WTC11 (cell line): ENCODE results near the gene USP13. TPM values are rescaled to one million over a fixed set of nuclear protein-coding genes. Genes with fewer than 3 reads are reported as not detected.
A peak's percentile ranks its signal among the peaks of the same experiment; 100 is the strongest.

Experiments
- ATAC-seq: fragments of 200-7000 bp; cut with Tn5 transposase; 2 replicates; pipeline ENCODE4 v1.10.0; 2021; ENCODE audit warnings: mild to moderate bottlenecking, moderate library complexity
- CTCF ChIA-PET: fragments of 300-600 bp; sonication (Branson Sonifier 250); formaldehyde crosslinking; loops from one replicate; lab custom pipeline; 2021; ENCODE audit warnings: antibody characterized with exemption; lab: Charles Lee
- POLR2A ChIA-PET: fragments of 350-600 bp; sonication (Branson Sonifier 250); formaldehyde crosslinking; loops from one replicate; lab custom pipeline; 2021; ENCODE audit warnings: antibody characterized with exemption; lab: Charles Lee
- DNase-seq: peaks from one replicate; pipeline ENCODE4 v3.0.0; 2021; ENCODE audit warnings: low spot score
- H3K27ac Mint-ChIP-seq: 2 replicates; pipeline ENCODE4 v1.8.0; 2021; ENCODE audit warnings: mixed read lengths
- H3K27me3 Mint-ChIP-seq: 2 replicates; pipeline ENCODE4 v1.8.0; 2021; ENCODE audit warnings: low read depth, mild to moderate bottlenecking, moderate library complexity, mixed read lengths
- H3K36me3 Mint-ChIP-seq: 2 replicates; pipeline ENCODE4 v1.8.0; 2021; ENCODE audit warnings: mixed read lengths
- H3K4me1 Mint-ChIP-seq: 2 replicates; pipeline ENCODE4 v1.8.0; 2022; ENCODE audit warnings: mixed read lengths
- H3K4me3 Mint-ChIP-seq: 2 replicates; pipeline ENCODE4 v1.8.0; 2021; ENCODE audit warnings: mild to moderate bottlenecking, moderate library complexity, mixed read lengths
- H3K9me3 Mint-ChIP-seq: 2 replicates; pipeline ENCODE4 v1.8.0; 2021; ENCODE audit warnings: mixed read lengths
- CREB1 ChIP-seq: sonication (generic); formaldehyde crosslinking; IDR thresholded peaks from 2 replicates; pipeline ENCODE4 v1.8.0; 2023; ENCODE audit warnings: mild to moderate bottlenecking, missing genetic modification reagents
- FOXP1 ChIP-seq: sonication (generic); formaldehyde crosslinking; IDR thresholded peaks from 2 replicates; pipeline ENCODE4 v1.8.0; 2022; ENCODE audit warnings: missing genetic modification reagents, mild to moderate bottlenecking, moderate library complexity, borderline replicate concordance
- RELA ChIP-seq: sonication (generic); formaldehyde crosslinking; IDR thresholded peaks from 2 replicates; pipeline ENCODE4 v1.8.1; 2022; ENCODE audit warnings: missing genetic modification reagents, mild to moderate bottlenecking, borderline replicate concordance
- total RNA-seq: library from RNA; stranded (reverse); gene quantifications from 3 replicates; pipeline ENCODE4 v1.2.3, GENCODE V29; 2021
- TF ChIP-seq, protein P1 (sequence below): fragments of 250-450 bp; sonication (Bioruptor Pico); conservative IDR thresholded peaks from 2 replicates; pipeline ENCODE4 v1.9.0; 2021; ENCODE audit warnings: mild to moderate bottlenecking
- TF ChIP-seq, protein P2 (sequence below): fragments of 250-450 bp; sonication (Bioruptor Pico); IDR thresholded peaks from 2 replicates; pipeline ENCODE4 v1.9.0; 2021; ENCODE audit warnings: moderate library complexity, mild to moderate bottlenecking, inconsistent platforms, borderline replicate concordance
- TF ChIP-seq, protein P3 (sequence below): sonication (generic); formaldehyde crosslinking; IDR thresholded peaks from 2 replicates; pipeline ENCODE4 v1.8.0; 2023; ENCODE audit warnings: missing genetic modification reagents, mild to moderate bottlenecking, borderline replicate concordance
- TF ChIP-seq, protein P4 (sequence below): sonication (generic); formaldehyde crosslinking; IDR thresholded peaks from 2 replicates; pipeline ENCODE4 v1.8.1; 2022; ENCODE audit warnings: mild to moderate bottlenecking, moderate library complexity, missing genetic modification reagents

The USP13 gene
- total RNA-seq, 1 experiment from 2014 or later = 26.8 TPM

DNA sequence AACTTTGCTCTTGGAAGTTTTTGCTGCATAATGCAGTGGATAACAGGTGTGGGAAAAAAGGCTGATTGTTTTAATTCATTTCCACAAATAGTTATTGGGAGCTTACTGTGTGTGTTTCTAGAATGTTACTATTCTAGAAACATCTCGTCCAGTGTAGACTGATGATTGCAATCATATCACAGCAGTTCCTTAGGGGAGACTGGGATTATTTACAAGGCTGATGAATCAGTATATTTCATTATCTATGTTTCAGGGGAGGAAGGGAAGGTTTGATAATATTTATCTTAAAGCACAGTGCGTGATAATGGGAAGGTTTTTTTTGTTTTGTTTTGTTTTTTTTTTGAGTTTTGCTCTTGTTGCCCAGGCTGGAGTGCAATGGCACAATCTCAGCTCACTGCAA is 2.4 kb downstream of the USP13 start (continued):
- TF ChIP-seq, protein P1, sequence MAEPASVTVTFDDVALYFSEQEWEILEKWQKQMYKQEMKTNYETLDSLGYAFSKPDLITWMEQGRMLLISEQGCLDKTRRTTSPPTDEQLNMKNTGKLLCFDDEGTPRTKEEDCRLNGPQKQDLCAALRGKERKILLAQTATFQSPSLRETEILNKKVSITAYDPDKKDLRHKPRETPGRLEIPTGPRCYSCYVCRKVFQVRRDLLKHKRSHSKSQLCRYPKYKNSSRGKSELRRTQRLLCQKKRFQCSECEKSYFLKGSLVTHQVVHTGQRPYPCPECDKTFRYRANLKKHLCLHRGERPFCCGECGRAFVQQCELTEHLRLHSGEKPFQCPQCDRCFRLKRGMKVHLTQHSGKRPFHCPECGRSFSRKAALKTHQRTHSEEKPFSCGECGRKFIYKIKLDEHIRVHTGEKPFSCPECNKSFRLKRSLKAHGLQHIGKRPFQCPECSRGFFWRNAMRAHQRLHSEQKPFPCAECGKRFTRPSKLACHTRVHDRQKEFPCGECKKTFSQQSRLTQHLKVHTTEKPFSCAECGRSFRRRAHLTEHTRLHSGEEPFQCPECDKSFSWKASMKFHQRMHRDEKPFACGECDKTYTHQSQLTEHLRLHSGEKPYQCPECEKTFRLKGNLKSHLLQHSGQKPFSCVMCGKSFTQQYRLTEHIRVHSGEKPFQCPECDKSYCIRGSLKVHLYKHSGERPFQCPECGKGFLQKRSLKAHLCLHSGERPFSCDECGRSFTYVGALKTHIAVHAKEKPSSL (CRISPR knock-in tag) = no peak

DNA sequence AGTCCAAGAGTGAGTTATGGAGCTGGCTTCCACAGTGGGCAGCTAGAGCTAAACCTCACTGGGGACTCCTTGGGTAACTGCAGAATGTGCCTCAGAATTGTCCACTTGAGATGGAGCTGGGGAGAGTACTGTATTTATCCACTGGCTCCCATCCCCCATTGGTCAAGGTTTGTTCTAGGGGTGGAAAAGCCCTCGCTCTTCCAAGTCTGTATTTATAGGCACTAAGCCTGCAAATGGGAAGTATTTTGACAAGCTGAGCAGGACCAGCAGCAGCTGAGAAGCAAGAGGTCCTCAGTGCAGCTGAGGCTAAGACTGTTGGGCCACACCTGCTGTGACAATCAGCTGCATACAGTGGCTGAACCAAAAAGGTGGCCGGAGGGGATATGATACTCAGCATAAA is 5.8 kb downstream of the USP13 start:
- Mint-ChIP-seq H3K27ac (0 out of 2 replicates have a peak overlapping the region, but pooled peaks have one; percentile 55), H3K4me3 (no peak overlapping the region), H3K27me3 (no peaks in the 10 kb centered on the region), H3K4me1 (peaks cover 47% of the 10 kb centered on the region), H3K9me3 (no peaks in the 10 kb centered on the region), H3K36me3 (peaks cover 14% of the 10 kb centered on the region)
- POLR2A ChIA-PET = no interaction called here
- CTCF ChIA-PET = interaction anchor here (1.2 to 2.7 kb wide), 2 partner anchors 9 to 109 kb away, joined by 4 to 21 read pairs; no protein-coding TSS in a partner anchor
- TF ChIP-seq RELA = no peak
- ATAC-seq (no peak), DNase-seq (no peak)

DNA sequence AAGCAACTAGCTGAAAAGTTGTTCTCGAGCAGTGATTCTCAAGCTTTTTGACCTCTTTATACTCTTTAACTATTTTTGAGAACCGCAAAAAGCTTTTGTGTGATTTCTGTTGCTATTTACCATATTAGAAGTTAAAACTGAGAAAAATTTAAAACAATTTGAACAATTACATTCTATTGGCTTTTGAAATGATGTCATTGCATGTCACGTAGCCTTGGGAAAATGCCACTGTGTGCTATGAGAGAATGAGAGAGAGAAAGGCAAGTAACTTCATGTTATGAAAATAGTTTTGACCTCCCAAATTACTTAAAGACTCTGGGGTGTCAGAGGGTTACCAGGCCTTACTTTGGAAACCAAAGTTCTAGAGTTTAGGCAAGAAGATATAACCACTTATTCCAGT is 8.0 kb downstream of the USP13 start:
- ChIA-PET CTCF (interaction anchor here (1.1 to 2.6 kb wide), 2 partner anchors 11 to 107 kb away, joined by 3 to 28 read pairs; no protein-coding TSS in a partner anchor), POLR2A (no interaction called here)
- Mint-ChIP-seq H3K36me3 (peaks cover 9% of the 10 kb centered on the region), H3K4me3 (no peak overlapping the region), H3K9me3 (no peaks in the 10 kb centered on the region), H3K27ac (no peak overlapping the region), H3K27me3 (no peaks in the 10 kb centered on the region), H3K4me1 (peaks cover 41% of the 10 kb centered on the region)
- DNase-seq (no peak), ATAC-seq (no peak)
- TF ChIP-seq, protein P2, sequence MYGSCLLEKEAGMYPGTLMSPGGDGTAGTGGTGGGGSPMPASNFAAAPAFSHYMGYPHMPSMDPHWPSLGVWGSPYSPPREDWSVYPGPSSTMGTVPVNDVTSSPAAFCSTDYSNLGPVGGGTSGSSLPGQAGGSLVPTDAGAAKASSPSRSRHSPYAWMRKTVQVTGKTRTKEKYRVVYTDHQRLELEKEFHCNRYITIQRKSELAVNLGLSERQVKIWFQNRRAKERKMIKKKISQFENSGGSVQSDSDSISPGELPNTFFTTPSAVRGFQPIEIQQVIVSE (CRISPR knock-in tag) = no peak
- no peak for TF ChIP-seq CREB1
- TF ChIP-seq, protein P3, sequence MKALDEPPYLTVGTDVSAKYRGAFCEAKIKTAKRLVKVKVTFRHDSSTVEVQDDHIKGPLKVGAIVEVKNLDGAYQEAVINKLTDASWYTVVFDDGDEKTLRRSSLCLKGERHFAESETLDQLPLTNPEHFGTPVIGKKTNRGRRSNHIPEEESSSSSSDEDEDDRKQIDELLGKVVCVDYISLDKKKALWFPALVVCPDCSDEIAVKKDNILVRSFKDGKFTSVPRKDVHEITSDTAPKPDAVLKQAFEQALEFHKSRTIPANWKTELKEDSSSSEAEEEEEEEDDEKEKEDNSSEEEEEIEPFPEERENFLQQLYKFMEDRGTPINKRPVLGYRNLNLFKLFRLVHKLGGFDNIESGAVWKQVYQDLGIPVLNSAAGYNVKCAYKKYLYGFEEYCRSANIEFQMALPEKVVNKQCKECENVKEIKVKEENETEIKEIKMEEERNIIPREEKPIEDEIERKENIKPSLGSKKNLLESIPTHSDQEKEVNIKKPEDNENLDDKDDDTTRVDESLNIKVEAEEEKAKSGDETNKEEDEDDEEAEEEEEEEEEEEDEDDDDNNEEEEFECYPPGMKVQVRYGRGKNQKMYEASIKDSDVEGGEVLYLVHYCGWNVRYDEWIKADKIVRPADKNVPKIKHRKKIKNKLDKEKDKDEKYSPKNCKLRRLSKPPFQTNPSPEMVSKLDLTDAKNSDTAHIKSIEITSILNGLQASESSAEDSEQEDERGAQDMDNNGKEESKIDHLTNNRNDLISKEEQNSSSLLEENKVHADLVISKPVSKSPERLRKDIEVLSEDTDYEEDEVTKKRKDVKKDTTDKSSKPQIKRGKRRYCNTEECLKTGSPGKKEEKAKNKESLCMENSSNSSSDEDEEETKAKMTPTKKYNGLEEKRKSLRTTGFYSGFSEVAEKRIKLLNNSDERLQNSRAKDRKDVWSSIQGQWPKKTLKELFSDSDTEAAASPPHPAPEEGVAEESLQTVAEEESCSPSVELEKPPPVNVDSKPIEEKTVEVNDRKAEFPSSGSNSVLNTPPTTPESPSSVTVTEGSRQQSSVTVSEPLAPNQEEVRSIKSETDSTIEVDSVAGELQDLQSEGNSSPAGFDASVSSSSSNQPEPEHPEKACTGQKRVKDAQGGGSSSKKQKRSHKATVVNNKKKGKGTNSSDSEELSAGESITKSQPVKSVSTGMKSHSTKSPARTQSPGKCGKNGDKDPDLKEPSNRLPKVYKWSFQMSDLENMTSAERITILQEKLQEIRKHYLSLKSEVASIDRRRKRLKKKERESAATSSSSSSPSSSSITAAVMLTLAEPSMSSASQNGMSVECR (CRISPR knock-in tag) = no peak
- no peak for TF ChIP-seq FOXP1 (CRISPR knock-in tag)

DNA sequence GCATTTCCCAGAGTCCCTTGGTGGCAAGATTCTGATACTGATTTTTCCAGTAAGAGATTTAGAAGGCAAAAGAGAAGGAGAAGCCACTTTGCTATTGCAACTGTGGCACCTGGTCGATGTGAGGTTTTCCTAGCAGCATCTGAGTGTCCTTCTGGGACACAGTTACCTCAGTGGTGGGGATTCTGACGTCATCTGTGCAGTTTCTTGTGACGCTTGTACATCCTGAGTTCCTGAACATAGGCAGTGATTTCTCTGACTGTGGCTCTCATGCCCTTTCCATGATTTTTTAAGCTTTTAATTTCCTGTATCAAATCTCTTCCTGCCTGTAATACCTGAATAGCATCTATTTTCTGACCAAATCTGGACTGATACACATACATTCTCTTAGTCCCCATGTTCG is 8.9 kb downstream of the USP13 start:
- H3K27me3 Mint-ChIP-seq = no peaks in the 10 kb centered on the region
- TF ChIP-seq, protein P4, sequence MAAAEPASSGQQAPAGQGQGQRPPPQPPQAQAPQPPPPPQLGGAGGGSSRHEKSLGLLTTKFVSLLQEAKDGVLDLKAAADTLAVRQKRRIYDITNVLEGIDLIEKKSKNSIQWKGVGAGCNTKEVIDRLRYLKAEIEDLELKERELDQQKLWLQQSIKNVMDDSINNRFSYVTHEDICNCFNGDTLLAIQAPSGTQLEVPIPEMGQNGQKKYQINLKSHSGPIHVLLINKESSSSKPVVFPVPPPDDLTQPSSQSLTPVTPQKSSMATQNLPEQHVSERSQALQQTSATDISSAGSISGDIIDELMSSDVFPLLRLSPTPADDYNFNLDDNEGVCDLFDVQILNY (CRISPR knock-in tag) = no peak
- TF ChIP-seq, protein P2 (CRISPR knock-in tag) = no peak
- no peak for ATAC-seq
- CTCF ChIA-PET = interaction anchor here (1.1 to 2.6 kb wide), 3 partner anchors 8 to 106 kb away, joined by 3 to 28 read pairs (median 9); partner anchors contain the start of gene USP13
- H3K4me3 Mint-ChIP-seq = no peak overlapping the region
- no peak for DNase-seq
- POLR2A ChIA-PET = interaction anchor here (1.0 kb wide), 1 partner anchor 8 kb away, joined by 4 read pairs; no protein-coding TSS in a partner anchor
- no peak overlapping the region for H3K27ac Mint-ChIP-seq
- peaks cover 50% of the 10 kb centered on the region for H3K4me1 Mint-ChIP-seq
- H3K9me3 Mint-ChIP-seq = no peaks in the 10 kb centered on the region
- peaks cover 3% of the 10 kb centered on the region for H3K36me3 Mint-ChIP-seq
